Neural progenitor cell (in vitro differentiated cells): Measurements from ENCODE around the gene FMO2. TPM values are rescaled to one million over a fixed set of nuclear protein-coding genes. Genes with fewer than 3 reads are reported as not detected.
"Not testable (repeated sequence)": the region's sequence is repeated elsewhere in the genome, so short reads cannot be mapped to it uniquely, and the experiment has no call there.

Source experiments
- DNase-seq: peaks from one replicate; pipeline ENCODE4 v3.0.0-alpha.2; 2016; ENCODE audit warnings: low spot score
- H2AFZ ChIP-seq: fragments of 200-600 bp; sonication (generic); replicated peaks from 2 replicates; pipeline ENCODE4 v1.6.1; 2016; ENCODE audit warnings: antibody characterized with exemption
- H3F3A ChIP-seq: fragments of 200-600 bp; sonication (generic); 2 replicates; pipeline ENCODE4 v1.6.1; 2016; ENCODE audit warnings: antibody characterized with exemption, low read depth
- H3K27ac ChIP-seq: fragments of 200-600 bp; sonication (generic); 2 replicates; pipeline ENCODE4 v1.5.1; 2016; ENCODE audit warnings: mild to moderate bottlenecking
- H3K27me3 ChIP-seq: fragments of 200-600 bp; sonication (generic); 2 replicates; pipeline ENCODE4 v1.6.1; 2016; ENCODE audit warnings: mild to moderate bottlenecking, moderate library complexity
- H3K36me3 ChIP-seq: fragments of 200-600 bp; sonication (generic); 2 replicates; pipeline ENCODE4 v1.5.1; 2016
- H3K4me1 ChIP-seq: fragments of 200-600 bp; sonication (generic); 2 replicates; pipeline ENCODE4 v1.6.1; 2016; ENCODE audit warnings: mixed run types
- H3K4me2 ChIP-seq: fragments of 200-600 bp; sonication (generic); 2 replicates; pipeline ENCODE4 v1.6.1; 2016
- H3K4me3 ChIP-seq: fragments of 200-600 bp; sonication (generic); 2 replicates; pipeline ENCODE4 v1.5.1; 2016
- H3K79me2 ChIP-seq: fragments of 200-600 bp; sonication (generic); 2 replicates; pipeline ENCODE4 v1.6.1; 2016; ENCODE audit warnings: low read depth
- H3K9ac ChIP-seq: fragments of 200-600 bp; sonication (generic); 2 replicates; pipeline ENCODE4 v1.6.1; 2016
- H3K9me3 ChIP-seq: fragments of 200-600 bp; sonication (generic); 2 replicates; pipeline ENCODE4 v1.5.1; 2016; ENCODE audit warnings: low read depth
- H4K20me1 ChIP-seq: fragments of 200-600 bp; sonication (generic); 2 replicates; pipeline ENCODE4 v1.6.1; 2016; ENCODE audit warnings: low read depth
- H3K27ac Mint-ChIP-seq: 3 replicates; pipeline ENCODE4 v1.8.0; 2021; ENCODE audit warnings: mixed read lengths
- H3K27me3 Mint-ChIP-seq: 2 replicates; pipeline ENCODE4 v1.8.0; 2022; ENCODE audit warnings: low read depth, mild to moderate bottlenecking, inconsistent platforms, moderate library complexity, mixed read lengths; ENCODE audit not compliant: insufficient read depth
- H3K36me3 Mint-ChIP-seq: 3 replicates; pipeline ENCODE4 v1.8.0; 2021; ENCODE audit warnings: mixed read lengths
- H3K4me1 Mint-ChIP-seq: 3 replicates; pipeline ENCODE4 v1.8.0; 2021; ENCODE audit warnings: mixed read lengths
- H3K4me3 Mint-ChIP-seq: 3 replicates; pipeline ENCODE4 v1.8.0; 2021; ENCODE audit warnings: mild to moderate bottlenecking, moderate library complexity, mixed read lengths
- H3K9me3 Mint-ChIP-seq: 3 replicates; pipeline ENCODE4 v1.8.0; 2020; ENCODE audit warnings: mixed read lengths
- EZH2 ChIP-seq: fragments of 200-600 bp; sonication (generic); IDR thresholded peaks from 2 replicates; pipeline ENCODE4 v1.6.1; 2017; ENCODE audit warnings: antibody characterized with exemption, mild to moderate bottlenecking, moderate library complexity
- EZH2phosphoT487 ChIP-seq: fragments of 200-600 bp; sonication (generic); IDR thresholded peaks from 2 replicates; pipeline ENCODE4 v1.6.1; 2017; ENCODE audit warnings: antibody characterized with exemption
- total RNA-seq: library from RNA; depleted of rRNA; stranded (reverse); fragments of >200 nt; gene quantifications from 2 replicates; pipeline ENCODE4 v1.2.3, GENCODE V29; 2015; ENCODE audit warnings: low replicate concordance
- TF ChIP-seq, protein P1 (sequence below): fragments of 200-600 bp; sonication (generic); IDR thresholded peaks from 2 replicates; pipeline ENCODE4 v1.5.1; 2017; ENCODE audit warnings: antibody characterized with exemption, mild to moderate bottlenecking

The FMO2 gene
- total RNA-seq, 1 donor from 2014 or later: 0.47 TPM

DNA sequence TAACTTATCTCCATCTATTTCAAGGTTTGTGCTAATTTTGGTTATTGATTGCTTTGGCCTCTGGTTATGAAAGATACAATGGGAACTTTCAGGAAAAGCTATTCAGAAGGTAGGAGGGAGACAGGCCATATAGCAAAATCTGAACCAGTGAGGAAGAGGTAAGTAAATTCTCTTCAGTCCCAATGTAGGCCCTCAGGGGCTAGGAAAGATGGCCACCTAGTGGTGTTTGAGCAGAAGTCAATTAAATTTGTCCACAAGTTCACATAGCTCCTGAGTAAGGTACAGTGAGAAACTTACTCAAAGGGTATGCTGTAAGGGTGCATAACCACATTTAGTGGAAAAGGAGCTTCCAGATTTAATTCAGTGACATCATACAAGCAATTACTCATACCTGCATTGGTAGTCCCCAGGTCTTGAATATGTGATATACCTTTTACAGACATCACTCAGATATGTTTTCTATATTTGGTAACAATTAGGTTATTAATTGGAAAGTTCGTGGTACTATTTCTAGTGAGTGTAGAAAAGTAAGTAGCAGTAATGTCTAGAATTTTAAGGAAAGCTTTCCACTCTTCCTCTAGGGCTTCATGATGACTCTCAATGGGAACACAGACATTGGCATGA is 41.8 kb downstream of the FMO2 start:
- peaks cover 16% of the 10 kb centered on the region for H3K4me1 Mint-ChIP-seq
- TF ChIP-seq, protein P1, sequence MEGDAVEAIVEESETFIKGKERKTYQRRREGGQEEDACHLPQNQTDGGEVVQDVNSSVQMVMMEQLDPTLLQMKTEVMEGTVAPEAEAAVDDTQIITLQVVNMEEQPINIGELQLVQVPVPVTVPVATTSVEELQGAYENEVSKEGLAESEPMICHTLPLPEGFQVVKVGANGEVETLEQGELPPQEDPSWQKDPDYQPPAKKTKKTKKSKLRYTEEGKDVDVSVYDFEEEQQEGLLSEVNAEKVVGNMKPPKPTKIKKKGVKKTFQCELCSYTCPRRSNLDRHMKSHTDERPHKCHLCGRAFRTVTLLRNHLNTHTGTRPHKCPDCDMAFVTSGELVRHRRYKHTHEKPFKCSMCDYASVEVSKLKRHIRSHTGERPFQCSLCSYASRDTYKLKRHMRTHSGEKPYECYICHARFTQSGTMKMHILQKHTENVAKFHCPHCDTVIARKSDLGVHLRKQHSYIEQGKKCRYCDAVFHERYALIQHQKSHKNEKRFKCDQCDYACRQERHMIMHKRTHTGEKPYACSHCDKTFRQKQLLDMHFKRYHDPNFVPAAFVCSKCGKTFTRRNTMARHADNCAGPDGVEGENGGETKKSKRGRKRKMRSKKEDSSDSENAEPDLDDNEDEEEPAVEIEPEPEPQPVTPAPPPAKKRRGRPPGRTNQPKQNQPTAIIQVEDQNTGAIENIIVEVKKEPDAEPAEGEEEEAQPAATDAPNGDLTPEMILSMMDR: peak; percentile 85
- TF ChIP-seq EZH2phosphoT487: no peak
- Histone ChIP-seq H3K27ac (no peak overlapping the region), H3K27me3 (no peaks in the 10 kb centered on the region), H3K36me3 (no peaks in the 10 kb centered on the region), H3K4me3 (no peak overlapping the region), H3K79me2 (no peaks in the 10 kb centered on the region), H2AFZ (no peak overlapping the region), H3K4me1 (peaks cover 38% of the 10 kb centered on the region), H4K20me1 (no peaks in the 10 kb centered on the region), H3F3A (peaks cover 5% of the 10 kb centered on the region), H3K9me3 (no peaks in the 10 kb centered on the region), H3K9ac (no peak overlapping the region), H3K4me2 (no peak overlapping the region)
- peak; percentile 81 for DNase-seq
- no peaks in the 10 kb centered on the region for H3K36me3 Mint-ChIP-seq
- H3K27me3 Mint-ChIP-seq: no peaks in the 10 kb centered on the region
- H3K9me3 Mint-ChIP-seq: no peaks in the 10 kb centered on the region
- no peak overlapping the region for H3K4me3 Mint-ChIP-seq
- H3K27ac Mint-ChIP-seq: no peak overlapping the region

DNA sequence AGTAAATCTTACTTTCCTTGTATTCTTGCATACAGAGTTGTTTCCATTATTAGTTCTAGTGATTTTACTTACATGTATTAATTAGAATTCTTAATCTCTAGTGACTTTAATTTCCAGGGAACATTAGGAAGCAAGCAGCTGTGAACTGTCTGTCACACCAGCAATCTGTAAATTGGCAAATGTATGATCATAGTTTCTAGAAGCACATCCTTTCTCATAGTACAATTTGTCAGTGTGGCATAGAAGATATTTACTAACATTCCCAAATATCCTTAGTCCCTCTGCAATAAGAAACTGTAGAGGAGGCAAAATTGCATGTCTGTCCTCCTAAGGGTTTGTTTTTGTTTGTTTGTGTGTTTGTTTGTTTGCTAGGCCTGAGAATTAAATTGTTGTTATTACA is 46.2 kb downstream of the FMO2 start:
- Mint-ChIP-seq H3K4me1 (no peaks in the 10 kb centered on the region), H3K27me3 (no peaks in the 10 kb centered on the region), H3K9me3 (peaks cover 6% of the 10 kb centered on the region), H3K36me3 (no peaks in the 10 kb centered on the region), H3K27ac (no peak overlapping the region), H3K4me3 (no peak overlapping the region)
- Histone ChIP-seq H3F3A (no peaks in the 10 kb centered on the region), H3K79me2 (no peaks in the 10 kb centered on the region), H3K9ac (no peak overlapping the region), H3K27ac (no peak overlapping the region), H2AFZ (peak overlapping the region; percentile 24), H4K20me1 (no peaks in the 10 kb centered on the region), H3K9me3 (no peaks in the 10 kb centered on the region), H3K4me3 (no peak overlapping the region), H3K27me3 (no peaks in the 10 kb centered on the region), H3K4me2 (no peak overlapping the region), H3K36me3 (no peaks in the 10 kb centered on the region), H3K4me1 (peaks cover 3% of the 10 kb centered on the region)
- no peak for DNase-seq
- TF ChIP-seq EZH2 (no peak), EZH2phosphoT487 (no peak)
- TF ChIP-seq, protein P1: no peak

DNA sequence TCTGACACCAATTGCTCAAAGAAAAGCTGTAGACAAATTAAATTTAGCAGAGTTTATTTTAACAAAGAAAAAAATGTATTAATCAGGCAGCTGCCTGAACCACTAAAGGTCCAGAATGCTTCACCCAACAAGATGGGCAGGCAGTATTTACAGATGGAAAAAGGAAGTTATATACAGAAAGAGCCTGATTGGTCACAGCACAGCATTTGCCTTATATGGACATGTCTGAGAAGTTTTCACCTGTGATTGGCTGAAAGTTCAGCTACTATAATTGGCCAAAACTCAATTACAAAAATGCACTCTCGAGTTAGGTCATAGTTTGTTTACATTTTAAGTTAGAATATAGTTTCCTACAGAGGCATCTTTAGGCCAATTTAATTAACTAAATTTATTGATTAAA is 48.1 kb downstream of the FMO2 start:
- Histone ChIP-seq H2AFZ (no peak overlapping the region), H3K4me1 (no peaks in the 10 kb centered on the region), H4K20me1 (no peaks in the 10 kb centered on the region), H3K9me3 (no peaks in the 10 kb centered on the region), H3K36me3 (no peaks in the 10 kb centered on the region), H3K79me2 (no peaks in the 10 kb centered on the region), H3F3A (no peaks in the 10 kb centered on the region), H3K4me2 (no peak overlapping the region), H3K27ac (no peak overlapping the region), H3K27me3 (no peaks in the 10 kb centered on the region), H3K4me3 (no peak overlapping the region), H3K9ac (no peak overlapping the region)
- no peaks in the 10 kb centered on the region for H3K36me3 Mint-ChIP-seq
- no peak for TF ChIP-seq EZH2phosphoT487
- TF ChIP-seq, protein P1: no peak
- TF ChIP-seq EZH2: no peak
- H3K4me3 Mint-ChIP-seq: no peak overlapping the region
- H3K27ac Mint-ChIP-seq: no peak overlapping the region
- H3K9me3 Mint-ChIP-seq: peaks cover 9% of the 10 kb centered on the region
- no peaks in the 10 kb centered on the region for H3K4me1 Mint-ChIP-seq
- DNase-seq: no peak
- no peaks in the 10 kb centered on the region for H3K27me3 Mint-ChIP-seq

DNA sequence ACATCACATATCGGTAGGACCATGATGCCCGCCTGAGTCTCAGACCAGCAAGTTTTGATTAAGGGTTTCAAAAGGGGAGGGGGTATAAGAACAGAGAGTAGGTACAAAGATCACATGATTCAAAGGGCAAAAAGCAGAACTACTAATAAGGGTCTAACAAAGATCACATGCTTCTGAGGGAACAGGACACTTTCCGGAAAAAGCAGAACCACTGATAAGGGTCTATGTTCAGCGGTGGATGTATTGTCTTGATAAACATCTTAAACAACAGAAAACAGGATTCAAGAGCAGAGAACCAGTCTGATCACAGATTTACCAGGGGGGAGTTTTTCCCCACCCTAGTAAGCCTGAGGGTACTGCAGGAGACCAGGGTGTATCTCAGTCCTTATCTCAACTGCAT is 51.1 kb downstream of the FMO2 start:
- not testable (repeated sequence) for DNase-seq, H2AFZ ChIP-seq, H3K27ac Mint-ChIP-seq, H3K36me3 ChIP-seq, H3K4me3 Mint-ChIP-seq, H3K79me2 ChIP-seq, H3K4me2 ChIP-seq, H3K9ac ChIP-seq, H3K27me3 ChIP-seq, H3K9me3 ChIP-seq, H3K4me1 ChIP-seq, H3K4me3 ChIP-seq, H3K36me3 Mint-ChIP-seq, H3F3A ChIP-seq, H4K20me1 ChIP-seq, H3K27me3 Mint-ChIP-seq, H3K4me1 Mint-ChIP-seq, H3K27ac ChIP-seq
- H3K9me3 Mint-ChIP-seq: peaks cover 21% of the 10 kb centered on the region
